Lower leg skin (tissue), 3 donors: ENCODE measurements around the gene ASXL1.

Source experiments
- POLR2A ChIP-seq, 2 donors: fragments of 450-650 bp; IDR thresholded peaks; one replicate each; pipeline ENCODE4 v1.6.1; 2016 to 2017; ENCODE audit warnings: antibody characterized with exemption in 2 of 2, mild to moderate bottlenecking in 1 of 2, moderate library complexity in 1 of 2
- TF ChIP-seq, protein P1 (sequence below), 3 donors: fragments of 450-650 bp; IDR thresholded peaks; one replicate each; pipeline ENCODE4 v1.5.1; 2016; ENCODE audit warnings: antibody characterized with exemption in 3 of 3, mild to moderate bottlenecking in 3 of 3, moderate library complexity in 2 of 3

- TF ChIP-seq, protein P1, sequence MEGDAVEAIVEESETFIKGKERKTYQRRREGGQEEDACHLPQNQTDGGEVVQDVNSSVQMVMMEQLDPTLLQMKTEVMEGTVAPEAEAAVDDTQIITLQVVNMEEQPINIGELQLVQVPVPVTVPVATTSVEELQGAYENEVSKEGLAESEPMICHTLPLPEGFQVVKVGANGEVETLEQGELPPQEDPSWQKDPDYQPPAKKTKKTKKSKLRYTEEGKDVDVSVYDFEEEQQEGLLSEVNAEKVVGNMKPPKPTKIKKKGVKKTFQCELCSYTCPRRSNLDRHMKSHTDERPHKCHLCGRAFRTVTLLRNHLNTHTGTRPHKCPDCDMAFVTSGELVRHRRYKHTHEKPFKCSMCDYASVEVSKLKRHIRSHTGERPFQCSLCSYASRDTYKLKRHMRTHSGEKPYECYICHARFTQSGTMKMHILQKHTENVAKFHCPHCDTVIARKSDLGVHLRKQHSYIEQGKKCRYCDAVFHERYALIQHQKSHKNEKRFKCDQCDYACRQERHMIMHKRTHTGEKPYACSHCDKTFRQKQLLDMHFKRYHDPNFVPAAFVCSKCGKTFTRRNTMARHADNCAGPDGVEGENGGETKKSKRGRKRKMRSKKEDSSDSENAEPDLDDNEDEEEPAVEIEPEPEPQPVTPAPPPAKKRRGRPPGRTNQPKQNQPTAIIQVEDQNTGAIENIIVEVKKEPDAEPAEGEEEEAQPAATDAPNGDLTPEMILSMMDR (IDR thresholded peaks at IDR 0.05): no peak
- TF ChIP-seq POLR2A (IDR thresholded peaks at IDR 0.05): no peak
These were observed 109.6 kb downstream of the ASXL1 start for GRCh38 chr20:32467506-32468312.
